ENCODE data around the gene LGR5. TPM values are rescaled to one million over a fixed set of nuclear protein-coding genes. Genes with fewer than 3 reads are reported as not detected.

LGR5 gene
- total RNA-seq, 1 experiment from 2014 or later: not detected

DNA sequence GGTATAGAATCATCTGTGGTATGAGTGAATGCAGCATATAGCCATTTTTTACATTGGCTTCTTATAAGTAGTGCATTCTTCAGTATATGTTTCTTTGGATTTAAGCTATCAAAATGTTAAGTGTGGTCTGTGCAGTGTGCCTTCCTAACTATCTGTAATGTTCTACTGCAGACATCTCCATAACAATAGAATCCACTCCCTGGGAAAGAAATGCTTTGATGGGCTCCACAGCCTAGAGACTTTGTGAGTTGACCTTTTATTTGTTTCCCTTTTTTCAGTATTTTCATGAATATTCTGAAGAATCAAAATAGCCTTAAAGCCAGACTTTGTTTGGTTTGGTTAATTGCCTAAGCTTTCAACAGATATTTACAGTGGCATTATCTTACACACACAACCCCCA is 116.8 kb downstream of the LGR5 start:
- Histone ChIP-seq H3K9me3 (ENCODE audit: control insufficient read depth in 1 of 2, insufficient read depth in 1 of 2, low read depth in 1 of 2, low read length in 2 of 2) (no peaks in the 10 kb centered on the region), H4K20me1 (ENCODE audit: insufficient read depth) (no peaks in the 10 kb centered on the region), H3K9me2 (ENCODE audit: insufficient read depth) (no peaks in the 10 kb centered on the region), H3K4me2 (ENCODE audit: low read length) (peak overlapping the region; percentile 34), H3K27ac (ENCODE audit: low read depth, low read length) (no peak overlapping the region), H3K27me3 (ENCODE audit: insufficient read depth, low read length) (no peaks in the 10 kb centered on the region), H3K79me2 (ENCODE audit: insufficient read depth, low read length) (no peaks in the 10 kb centered on the region), H3K4me1 (ENCODE audit: control insufficient read depth in 1 of 2, insufficient read depth in 2 of 2, low read length in 2 of 2) (peaks cover 4 to 15% of the 10 kb centered on the region in 2 experiments; a peak in 3 of 4 replicates), H3K4me3 (replicated peaks in 1 of 2; ENCODE audit: low read depth in 1 of 2, low read length in 2 of 2) (no peak overlapping the region), H2AFZ (ENCODE audit: low read depth, low read length, poor library complexity, severe bottlenecking) (peak overlapping the region; percentile 37), H3K9ac (ENCODE audit: low read length) (no peak overlapping the region), H3K36me3 (ENCODE audit: control insufficient read depth in 1 of 2, insufficient read depth in 2 of 2, low read length in 2 of 2) (no peaks in the 10 kb centered on the region)
- POLR2A ChIA-PET: no interaction called here
- TF ChIP-seq CEBPB (IDR thresholded peaks at IDR 0.05; ENCODE audit: low read depth) (no peak), SRF (IDR thresholded peaks at IDR 0.05; ENCODE audit: low read depth) (no peak), POLR2A (IDR thresholded peaks at IDR 0.05; ENCODE audit: borderline replicate concordance, extremely low read depth, insufficient read depth, insufficient read length) (no peak), EZH2phosphoT487 (IDR thresholded peaks at IDR 0.05; ENCODE audit: borderline replicate concordance) (no peak)
- TF ChIP-seq, protein P1, sequence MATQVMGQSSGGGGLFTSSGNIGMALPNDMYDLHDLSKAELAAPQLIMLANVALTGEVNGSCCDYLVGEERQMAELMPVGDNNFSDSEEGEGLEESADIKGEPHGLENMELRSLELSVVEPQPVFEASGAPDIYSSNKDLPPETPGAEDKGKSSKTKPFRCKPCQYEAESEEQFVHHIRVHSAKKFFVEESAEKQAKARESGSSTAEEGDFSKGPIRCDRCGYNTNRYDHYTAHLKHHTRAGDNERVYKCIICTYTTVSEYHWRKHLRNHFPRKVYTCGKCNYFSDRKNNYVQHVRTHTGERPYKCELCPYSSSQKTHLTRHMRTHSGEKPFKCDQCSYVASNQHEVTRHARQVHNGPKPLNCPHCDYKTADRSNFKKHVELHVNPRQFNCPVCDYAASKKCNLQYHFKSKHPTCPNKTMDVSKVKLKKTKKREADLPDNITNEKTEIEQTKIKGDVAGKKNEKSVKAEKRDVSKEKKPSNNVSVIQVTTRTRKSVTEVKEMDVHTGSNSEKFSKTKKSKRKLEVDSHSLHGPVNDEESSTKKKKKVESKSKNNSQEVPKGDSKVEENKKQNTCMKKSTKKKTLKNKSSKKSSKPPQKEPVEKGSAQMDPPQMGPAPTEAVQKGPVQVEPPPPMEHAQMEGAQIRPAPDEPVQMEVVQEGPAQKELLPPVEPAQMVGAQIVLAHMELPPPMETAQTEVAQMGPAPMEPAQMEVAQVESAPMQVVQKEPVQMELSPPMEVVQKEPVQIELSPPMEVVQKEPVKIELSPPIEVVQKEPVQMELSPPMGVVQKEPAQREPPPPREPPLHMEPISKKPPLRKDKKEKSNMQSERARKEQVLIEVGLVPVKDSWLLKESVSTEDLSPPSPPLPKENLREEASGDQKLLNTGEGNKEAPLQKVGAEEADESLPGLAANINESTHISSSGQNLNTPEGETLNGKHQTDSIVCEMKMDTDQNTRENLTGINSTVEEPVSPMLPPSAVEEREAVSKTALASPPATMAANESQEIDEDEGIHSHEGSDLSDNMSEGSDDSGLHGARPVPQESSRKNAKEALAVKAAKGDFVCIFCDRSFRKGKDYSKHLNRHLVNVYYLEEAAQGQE (IDR thresholded peaks at IDR 0.05; ENCODE audit: low read depth): no peak
- TF ChIP-seq, protein P2, sequence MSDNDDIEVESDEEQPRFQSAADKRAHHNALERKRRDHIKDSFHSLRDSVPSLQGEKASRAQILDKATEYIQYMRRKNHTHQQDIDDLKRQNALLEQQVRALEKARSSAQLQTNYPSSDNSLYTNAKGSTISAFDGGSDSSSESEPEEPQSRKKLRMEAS (IDR thresholded peaks at IDR 0.05): no peak
- RAD21 ChIA-PET (ENCODE audit: low non-redundant PET in 1 of 2, low total read pairs in 2 of 2, uncharacterized antibody in 2 of 2, unreplicated experiment in 2 of 2): no interaction called here
- no peak for DNase-seq (ENCODE audit: low read depth, low spot score)
- CTCF ChIA-PET: interaction anchor here (1.7 kb wide), 1 partner anchor 191 kb away, joined by 5 read pairs; no protein-coding TSS in a partner anchor
- ATAC-seq: no peak
- BruUV-seq (replicated peaks): no TSS peak
- intact Hi-C loops (cut with micrococcal nuclease): no loop called here

DNA sequence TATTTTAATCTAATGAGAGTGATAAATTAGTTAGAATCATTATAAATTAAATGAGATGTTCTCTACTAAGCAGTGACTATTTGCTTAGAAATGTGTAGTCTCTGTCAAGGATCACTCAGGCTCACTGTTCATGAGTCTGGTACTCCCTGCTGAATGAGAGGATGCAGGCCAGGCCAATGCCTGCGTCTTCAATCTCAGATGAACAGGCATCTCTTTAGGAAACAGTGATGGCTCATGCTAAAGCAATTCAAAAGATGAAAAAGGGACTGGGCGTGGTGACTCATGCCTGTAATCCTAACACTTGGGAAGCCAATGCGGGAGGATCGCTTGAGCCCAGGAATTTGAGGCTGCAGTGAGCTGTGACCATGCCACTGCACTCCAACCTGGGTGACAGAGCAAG is 117.3 kb downstream of the LGR5 start:
- CTCF ChIA-PET: interaction anchor here (0.7 to 1.7 kb wide), 2 partner anchors 190 kb away, joined by 4 to 5 read pairs; no protein-coding TSS in a partner anchor
- TF ChIP-seq YY1 (IDR thresholded peaks at IDR 0.05; ENCODE audit: extremely low read depth, insufficient replicate concordance, low read depth, low read length) (no peak), SIN3A (IDR thresholded peaks at IDR 0.05; ENCODE audit: low read depth) (peak; percentile 48; the same call in 1 of the 2 replicates), ELF1 (IDR thresholded peaks at IDR 0.05; ENCODE audit: borderline replicate concordance, low read depth) (no peak), JUND (IDR thresholded peaks at IDR 0.05) (peak; percentile 80), SRF (IDR thresholded peaks at IDR 0.05; ENCODE audit: low read depth) (0 out of 2 replicates have a peak, but pooled peaks have one; percentile 16), TCF7L2 (IDR thresholded peaks at IDR 0.05; ENCODE audit: borderline replicate concordance, extremely low read depth, insufficient read depth, insufficient read length) (peak; percentile 67), SP1 (IDR thresholded peaks at IDR 0.05; ENCODE audit: low read depth) (no peak; the same call in 1 of the 2 replicates), FOSL1 (IDR thresholded peaks at IDR 0.05; ENCODE audit: low read depth) (peak; percentile 81)
- TF ChIP-seq, protein P2 (IDR thresholded peaks at IDR 0.05): peak; percentile 31; the same call in 1 of the 2 replicates
- TF ChIP-seq, protein P3, sequence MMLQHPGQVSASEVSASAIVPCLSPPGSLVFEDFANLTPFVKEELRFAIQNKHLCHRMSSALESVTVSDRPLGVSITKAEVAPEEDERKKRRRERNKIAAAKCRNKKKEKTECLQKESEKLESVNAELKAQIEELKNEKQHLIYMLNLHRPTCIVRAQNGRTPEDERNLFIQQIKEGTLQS (IDR thresholded peaks at IDR 0.05): peak; percentile 35; the same call in 1 of the 2 replicates
- POLR2A ChIA-PET: no interaction called here
- Histone ChIP-seq H3K4me1 (ENCODE audit: control insufficient read depth in 1 of 2, insufficient read depth in 2 of 2, low read length in 2 of 2) (peaks cover 4 to 15% of the 10 kb centered on the region in 2 experiments; a peak in 3 of 4 replicates), H3K36me3 (ENCODE audit: control insufficient read depth in 1 of 2, insufficient read depth in 2 of 2, low read length in 2 of 2) (no peaks in the 10 kb centered on the region), H3K27ac (ENCODE audit: low read depth, low read length) (no peak overlapping the region), H3K9me3 (ENCODE audit: control insufficient read depth in 1 of 2, insufficient read depth in 1 of 2, low read depth in 1 of 2, low read length in 2 of 2) (no peaks in the 10 kb centered on the region), H3K27me3 (ENCODE audit: insufficient read depth, low read length) (no peaks in the 10 kb centered on the region), H2AFZ (ENCODE audit: low read depth, low read length, poor library complexity, severe bottlenecking) (peak overlapping the region; percentile 37), H3K79me2 (ENCODE audit: insufficient read depth, low read length) (no peaks in the 10 kb centered on the region), H3K4me3 (replicated peaks in 1 of 2; ENCODE audit: low read depth in 1 of 2, low read length in 2 of 2) (no peak overlapping the region), H3K9ac (ENCODE audit: low read length) (no peak overlapping the region), H3K9me2 (ENCODE audit: insufficient read depth) (no peaks in the 10 kb centered on the region), H3K4me2 (ENCODE audit: low read length) (peak overlapping the region; percentile 34), H4K20me1 (ENCODE audit: insufficient read depth) (no peaks in the 10 kb centered on the region)
- intact Hi-C loops (cut with micrococcal nuclease): no loop called here
- RAD21 ChIA-PET (ENCODE audit: low non-redundant PET in 1 of 2, low total read pairs in 2 of 2, uncharacterized antibody in 2 of 2, unreplicated experiment in 2 of 2): no interaction called here
- peak; percentile 95 for ATAC-seq
- peak; percentile 55 for DNase-seq (ENCODE audit: low read depth, low spot score)
- BruUV-seq (replicated peaks): no TSS peak
